Ovary (tissue), 9 donors: ENCODE data around the gene SAP30BP. TPM values are rescaled to one million over a fixed set of nuclear protein-coding genes. Genes with fewer than 3 reads are reported as not detected.

ENCODE experiments used
- DNase-seq, 5 donors: peaks; one replicate each; pipeline ENCODE4 v3.0.0-alpha.2; 2019 to 2020
- H3K27ac ChIP-seq, 2 donors: fragments of 200-600 bp; one replicate each; pipeline versions ENCODE4 v1.5.1 to v1.8.0; 2019 to 2022
- H3K27me3 ChIP-seq: fragments of 200-600 bp; one replicate; pipeline ENCODE4 v1.8.0; 2022
- H3K36me3 ChIP-seq: fragments of 200-600 bp; sonication (generic); one replicate; pipeline ENCODE4 v1.5.1; 2019
- H3K4me1 ChIP-seq: one replicate; pipeline ENCODE4 v1.8.1; 2013; ENCODE audit warnings: mild to moderate bottlenecking, moderate library complexity; ENCODE audit not compliant: insufficient read depth
- H3K4me3 ChIP-seq: fragments of 200-600 bp; sonication (generic); one replicate; pipeline ENCODE4 v1.5.1; 2017
- H3K9me3 ChIP-seq, 2 donors: fragments of 200-600 bp in 1 of 2; sonication (generic) in 1 of 2; one replicate each; pipeline versions ENCODE4 v1.5.1 to v1.8.1; 2013 to 2019; ENCODE audit warnings: mild to moderate bottlenecking in 1 of 2, moderate library complexity in 1 of 2
- EP300 ChIP-seq: sonication (generic); formaldehyde crosslinking; IDR thresholded peaks from one replicate; pipeline ENCODE4 v1.6.1; 2017; ENCODE audit warnings: antibody characterized with exemption
- POLR2A ChIP-seq: fragments of 450-650 bp; IDR thresholded peaks from one replicate; pipeline ENCODE4 v1.6.1; 2017; ENCODE audit warnings: antibody characterized with exemption, mild to moderate bottlenecking, moderate library complexity
- WGBS, 3 donors: extraction: QIAGEN DNeasy Blood & Tissue Kit in 1 of 3; methylation state at CpG; one replicate each; pipeline versions ENCODE4 v1.1.5 to v1.1.7; 2013 to 2017; 5-methylcytosine and 5-hydroxymethylcytosine counted together
- intact Hi-C, 4 donors: fragments of 100-400 bp; cut with DNase I; formaldehyde crosslinking; loops; one replicate each; pipeline versions ENCODE4 v1.11.0 to v1.15.1; 2022 to 2023
- polyA plus RNA-seq, 2 donors: library from polyadenylated mRNA; stranded (reverse); fragments of 200-250 nt in 1 of 2; fragments of 350-450 nt in 1 of 2; fragmentation: Illumina TruSeq in 1 of 2; extraction: RNeasy Lipid Tissue Mini Kit (QIAGEN cat#74804) in 1 of 2; gene quantifications; one replicate each; pipeline ENCODE4 v1.2.3, GENCODE V29; 2013 to 2014
- total RNA-seq, 7 donors: library from RNA; depleted of rRNA in 2 of 7; stranded (reverse); fragments of >200 nt in 2 of 7; fragmentation: NEBNext Ultra II Directional in 3 of 7; extraction: Animal tissue kit (Norgen Biotek cat#: 25700) in 3 of 7; gene quantifications; one replicate each; pipeline versions ENCODE4 v1.1.0 to v1.2.4, GENCODE V29; 2016 to 2023
- TF ChIP-seq, protein P1 (sequence below), 3 donors: fragments of 450-650 bp in 2 of 3; fragments of 200-600 bp in 1 of 3; IDR thresholded peaks; one replicate each; pipeline versions ENCODE4 v1.5.1 to v1.8.0; 2016 to 2022; ENCODE audit warnings: antibody characterized with exemption in 3 of 3, mild to moderate bottlenecking in 1 of 3
- donor health status: DM: no; HTN: no; CAD: no; lungs with moderate emphysema.
- donor health status: DM: no; HTN: no; CAD: no.
- donor health status: Bipolar disorder and iron deficiency.
- donor health status: DM: yes; HTN: yes; CAD: no.
- donor health status: DM: no; HTN: no; CAD: no.
- donor health status: DM: yes; HTN: yes; CAD: no.

SAP30BP gene
- total and polyA plus RNA-seq, 9 donors: 54.8 to 89.1 (median 81.7) TPM

DNA sequence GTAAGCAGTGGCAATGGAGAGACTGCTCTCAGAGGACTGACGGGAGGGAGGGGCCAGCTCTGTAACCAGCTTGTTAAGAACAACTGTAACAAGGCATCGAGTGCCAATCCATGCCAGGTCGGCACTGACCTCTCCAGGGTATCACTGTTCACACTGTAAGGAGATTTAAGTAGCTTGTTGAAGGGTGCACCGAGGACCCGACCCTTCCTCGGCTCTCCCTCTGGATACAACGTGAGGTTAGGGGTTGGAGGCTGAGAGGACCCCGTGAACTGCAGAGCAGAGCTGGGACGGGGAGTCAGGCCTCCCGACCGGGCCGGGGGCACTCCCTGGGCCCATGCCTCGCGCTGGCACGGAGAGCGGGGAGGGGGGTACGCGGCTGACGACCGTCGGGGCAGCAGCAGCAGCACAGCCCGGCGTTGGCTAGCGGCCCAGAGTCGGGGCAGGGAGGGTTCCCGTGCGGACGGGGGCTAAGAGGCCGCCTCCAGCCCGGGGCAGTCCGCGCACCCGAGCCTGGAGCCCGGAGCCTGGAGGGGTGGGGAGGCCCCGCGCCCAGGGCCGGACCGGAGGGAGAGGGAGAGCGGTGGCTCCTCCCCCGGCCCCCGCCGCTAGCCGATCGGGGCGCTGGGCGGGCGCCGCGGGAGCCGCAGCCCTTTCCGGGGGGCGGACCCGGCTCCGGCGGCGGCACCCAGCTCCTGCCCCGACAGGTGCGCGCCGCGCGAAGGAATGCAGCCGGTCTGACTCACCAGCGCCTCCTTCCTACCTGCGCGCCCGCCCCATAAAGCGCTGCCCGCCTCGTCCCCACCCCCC is 53.7 kb downstream of the SAP30BP start, which contains the start of gene ITGB4:
ITGB4 (plus strand) TSS at position 804 of the 807 bp plus-strand sequence. CDS start 3,245 bp downstream, outside the sequence.
- no peaks in the 10 kb centered on the region for H3K36me3 ChIP-seq
- no peak within 1 kb of the TSS for H3K27ac ChIP-seq
- H3K4me3 ChIP-seq: peak within 1 kb of the TSS; percentile 28
- H3K27me3 ChIP-seq: no peaks in the 10 kb centered on the region
- no peaks in the 10 kb centered on the region for H3K9me3 ChIP-seq
- WGBS, 3 donors: 1 to 3% (median 3%) methylated on average over 43 to 70 of the region's 70 CpGs
- intact Hi-C loops: no loop called here
- peak in 2 of 5 donors; percentile 44 to 51 for DNase-seq
- no peaks in the 10 kb centered on the region for H3K4me1 ChIP-seq
- TF ChIP-seq EP300: no peak
- TF ChIP-seq POLR2A: no peak
- TF ChIP-seq, protein P1, sequence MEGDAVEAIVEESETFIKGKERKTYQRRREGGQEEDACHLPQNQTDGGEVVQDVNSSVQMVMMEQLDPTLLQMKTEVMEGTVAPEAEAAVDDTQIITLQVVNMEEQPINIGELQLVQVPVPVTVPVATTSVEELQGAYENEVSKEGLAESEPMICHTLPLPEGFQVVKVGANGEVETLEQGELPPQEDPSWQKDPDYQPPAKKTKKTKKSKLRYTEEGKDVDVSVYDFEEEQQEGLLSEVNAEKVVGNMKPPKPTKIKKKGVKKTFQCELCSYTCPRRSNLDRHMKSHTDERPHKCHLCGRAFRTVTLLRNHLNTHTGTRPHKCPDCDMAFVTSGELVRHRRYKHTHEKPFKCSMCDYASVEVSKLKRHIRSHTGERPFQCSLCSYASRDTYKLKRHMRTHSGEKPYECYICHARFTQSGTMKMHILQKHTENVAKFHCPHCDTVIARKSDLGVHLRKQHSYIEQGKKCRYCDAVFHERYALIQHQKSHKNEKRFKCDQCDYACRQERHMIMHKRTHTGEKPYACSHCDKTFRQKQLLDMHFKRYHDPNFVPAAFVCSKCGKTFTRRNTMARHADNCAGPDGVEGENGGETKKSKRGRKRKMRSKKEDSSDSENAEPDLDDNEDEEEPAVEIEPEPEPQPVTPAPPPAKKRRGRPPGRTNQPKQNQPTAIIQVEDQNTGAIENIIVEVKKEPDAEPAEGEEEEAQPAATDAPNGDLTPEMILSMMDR (IDR thresholded peaks at IDR 0.05): no peak

DNA sequence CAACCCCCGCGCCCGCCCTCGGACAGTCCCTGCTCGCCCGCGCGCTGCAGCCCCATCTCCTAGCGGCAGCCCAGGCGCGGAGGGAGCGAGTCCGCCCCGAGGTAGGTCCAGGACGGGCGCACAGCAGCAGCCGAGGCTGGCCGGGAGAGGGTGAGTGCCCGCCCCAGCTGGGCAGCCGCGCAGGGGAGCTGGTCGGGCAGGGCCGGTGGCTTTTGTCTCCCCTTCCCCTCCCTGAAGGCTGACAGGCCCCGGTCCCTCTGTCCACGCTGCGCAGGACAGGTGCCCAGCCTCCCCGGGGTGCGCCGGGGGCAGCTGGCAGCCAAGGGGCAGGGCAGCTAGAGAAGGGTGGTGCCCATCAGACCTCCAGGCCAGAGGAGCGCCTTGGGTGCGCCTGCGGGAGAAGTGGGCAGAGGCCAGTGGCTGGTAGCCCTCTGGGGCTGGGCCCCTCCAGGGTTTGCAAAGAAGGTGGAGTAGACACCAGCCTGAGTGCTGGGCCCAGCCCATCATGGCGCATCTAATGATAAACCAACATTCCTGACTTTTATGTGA is 54.4 kb downstream of the SAP30BP start:
- TF ChIP-seq POLR2A: no peak
- no peak for TF ChIP-seq EP300
- TF ChIP-seq, protein P1 (IDR thresholded peaks at IDR 0.05): no peak
- Histone ChIP-seq H3K4me3 (peak overlapping the region; percentile 28), H3K4me1 (no peaks in the 10 kb centered on the region), H3K9me3 (no peaks in the 10 kb centered on the region), H3K36me3 (no peaks in the 10 kb centered on the region), H3K27ac (no peak overlapping the region), H3K27me3 (no peaks in the 10 kb centered on the region)
- intact Hi-C loops: no loop called here
- no peak for DNase-seq
- 14 to 59% (median 18%) methylated on average over 6 to 33 of the region's 33 CpGs for WGBS, 3 donors

DNA sequence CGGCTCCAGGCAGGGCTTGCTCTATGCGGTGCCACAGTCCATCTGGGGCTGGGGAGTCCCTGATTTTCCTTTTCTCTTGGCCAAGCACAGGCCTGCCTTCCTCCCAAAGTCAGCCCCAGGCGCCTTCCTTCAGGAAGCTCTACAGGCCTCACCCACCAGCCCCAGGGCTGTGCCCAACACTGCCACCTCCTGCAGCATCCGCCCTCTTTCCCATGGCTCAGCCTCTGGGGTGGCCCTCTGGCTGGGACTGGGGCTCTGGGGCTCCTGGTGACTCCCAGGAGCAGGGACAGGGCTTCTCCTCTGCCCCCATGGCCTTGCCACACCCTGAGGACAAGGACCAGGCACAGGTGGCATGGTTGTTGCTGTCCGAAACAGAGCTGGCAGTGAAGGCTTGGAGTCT is 54.9 kb downstream of the SAP30BP start:
- Histone ChIP-seq H3K9me3 (no peaks in the 10 kb centered on the region), H3K4me1 (no peaks in the 10 kb centered on the region), H3K36me3 (no peaks in the 10 kb centered on the region), H3K27ac (no peak overlapping the region), H3K4me3 (no peak overlapping the region), H3K27me3 (no peaks in the 10 kb centered on the region)
- 80 to 89% (median 82%) methylated on average over 5 of the region's 5 CpGs for WGBS, 3 donors
- intact Hi-C loops: no loop called here
- TF ChIP-seq, protein P1 (IDR thresholded peaks at IDR 0.05): no peak
- TF ChIP-seq EP300 (no peak), POLR2A (no peak)
- DNase-seq: no peak

DNA sequence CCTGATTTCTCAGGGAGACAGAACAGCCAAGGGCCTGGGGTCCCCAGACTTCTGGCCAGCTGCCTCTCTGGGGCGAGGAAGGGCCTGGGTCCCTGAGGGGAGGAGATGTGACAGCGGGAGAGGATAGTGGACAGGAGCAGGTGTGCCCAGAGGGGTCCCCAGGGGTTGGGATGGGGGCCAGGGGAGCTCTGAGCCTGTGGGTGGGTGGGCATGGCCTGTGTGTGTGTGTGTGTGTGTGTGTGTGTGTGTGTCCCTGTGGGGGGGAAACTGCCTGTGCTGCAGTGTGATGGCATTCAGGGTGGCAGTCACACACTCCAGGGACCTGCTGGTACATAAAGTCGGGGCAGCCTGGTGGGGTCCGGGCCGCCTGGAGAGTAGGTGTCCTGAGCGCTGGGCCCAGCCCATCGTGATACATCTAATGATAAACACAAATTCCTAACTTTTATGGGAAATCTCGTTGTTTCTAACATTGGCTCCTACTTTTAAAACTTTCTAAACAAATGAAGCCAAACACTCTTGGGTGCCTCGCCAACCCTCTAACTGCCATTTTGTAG is 55.5 kb downstream of the SAP30BP start:
- 88% methylated on average over 9 of the region's 9 CpGs for WGBS, 3 donors
- H3K36me3 ChIP-seq: no peaks in the 10 kb centered on the region
- no peak overlapping the region for H3K4me3 ChIP-seq
- H3K27me3 ChIP-seq: no peaks in the 10 kb centered on the region
- H3K27ac ChIP-seq: no peak overlapping the region
- TF ChIP-seq POLR2A (no peak), EP300 (no peak)
- TF ChIP-seq, protein P1 (IDR thresholded peaks at IDR 0.05): no peak
- intact Hi-C loops: no loop called here
- H3K4me1 ChIP-seq: no peaks in the 10 kb centered on the region
- H3K9me3 ChIP-seq: no peaks in the 10 kb centered on the region
- DNase-seq: no peak
